Epithelial cell of proximal tubule (primary cell): Measurements from ENCODE around the gene DHRS13. TPM values are rescaled to one million over a fixed set of nuclear protein-coding genes. Genes with fewer than 3 reads are reported as not detected.
A peak's percentile ranks its signal among the peaks of the same experiment; 100 is the strongest.

Experiments used
- DNase-seq: peaks from one replicate; pipeline ENCODE4 v3.0.0-alpha.2; 2011; ENCODE audit warnings: low read depth
- H3K4me3 ChIP-seq: 2 replicates; pipeline ENCODE4 v1.5.1; 2011; ENCODE audit warnings: low read depth, mild to moderate bottlenecking, low read length
- total RNA-seq: library from RNA; depleted of rRNA; stranded (reverse); fragments of >200 nt; gene quantifications from 2 replicates; pipeline ENCODE4 v1.2.3, GENCODE V29; 2015
- TF ChIP-seq, protein P1 (sequence below): conservative IDR thresholded peaks from 2 replicates; pipeline ENCODE4 v1.5.1; 2012; ENCODE audit warnings: low read depth, mild to moderate bottlenecking, low read length

The DHRS13 gene
- total RNA-seq, 1 donor from 2014 or later: 18.0 TPM

DNA sequence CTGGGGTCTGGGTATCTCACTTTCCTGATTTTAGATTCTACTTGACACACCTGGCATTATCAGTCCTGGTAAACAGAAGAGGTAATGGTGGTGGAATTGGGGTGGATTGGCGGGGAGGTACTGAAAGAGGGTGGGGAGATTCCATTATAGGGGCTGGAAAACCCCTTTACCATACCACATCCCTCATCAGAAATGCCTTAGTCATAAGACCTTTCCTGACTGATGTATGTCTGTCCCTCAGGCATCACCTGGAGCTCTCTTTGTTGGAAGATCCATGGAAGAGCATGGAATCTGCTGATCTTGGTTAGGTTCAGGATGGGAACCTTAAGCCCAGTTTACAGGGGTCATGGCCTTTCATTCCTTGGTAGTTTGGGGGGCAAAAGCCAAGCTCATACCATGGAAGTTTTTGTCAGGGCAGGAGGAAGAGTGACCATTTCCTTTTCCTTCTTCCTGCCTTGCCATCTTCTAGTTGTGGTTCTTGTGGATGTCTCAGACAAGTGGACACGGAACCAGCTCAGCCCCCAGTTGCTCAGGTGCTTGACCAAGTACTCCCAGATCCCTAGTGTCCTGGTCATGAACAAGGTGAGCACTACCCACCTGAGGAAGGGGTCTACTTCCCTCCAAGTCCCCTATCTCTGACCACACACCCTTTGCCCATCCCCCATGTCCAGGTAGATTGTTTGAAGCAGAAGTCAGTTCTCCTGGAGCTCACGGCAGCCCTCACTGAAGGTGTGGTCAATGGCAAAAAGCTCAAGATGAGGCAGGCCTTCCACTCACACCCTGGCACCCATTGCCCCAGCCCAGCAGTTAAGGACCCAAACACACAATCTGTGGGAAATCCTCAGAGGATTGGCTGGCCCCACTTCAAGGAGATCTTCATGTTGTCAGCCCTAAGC is 44.7 kb downstream of the DHRS13 start:
- no peak for DNase-seq
- no peak overlapping the region for H3K4me3 ChIP-seq
- TF ChIP-seq, protein P1, sequence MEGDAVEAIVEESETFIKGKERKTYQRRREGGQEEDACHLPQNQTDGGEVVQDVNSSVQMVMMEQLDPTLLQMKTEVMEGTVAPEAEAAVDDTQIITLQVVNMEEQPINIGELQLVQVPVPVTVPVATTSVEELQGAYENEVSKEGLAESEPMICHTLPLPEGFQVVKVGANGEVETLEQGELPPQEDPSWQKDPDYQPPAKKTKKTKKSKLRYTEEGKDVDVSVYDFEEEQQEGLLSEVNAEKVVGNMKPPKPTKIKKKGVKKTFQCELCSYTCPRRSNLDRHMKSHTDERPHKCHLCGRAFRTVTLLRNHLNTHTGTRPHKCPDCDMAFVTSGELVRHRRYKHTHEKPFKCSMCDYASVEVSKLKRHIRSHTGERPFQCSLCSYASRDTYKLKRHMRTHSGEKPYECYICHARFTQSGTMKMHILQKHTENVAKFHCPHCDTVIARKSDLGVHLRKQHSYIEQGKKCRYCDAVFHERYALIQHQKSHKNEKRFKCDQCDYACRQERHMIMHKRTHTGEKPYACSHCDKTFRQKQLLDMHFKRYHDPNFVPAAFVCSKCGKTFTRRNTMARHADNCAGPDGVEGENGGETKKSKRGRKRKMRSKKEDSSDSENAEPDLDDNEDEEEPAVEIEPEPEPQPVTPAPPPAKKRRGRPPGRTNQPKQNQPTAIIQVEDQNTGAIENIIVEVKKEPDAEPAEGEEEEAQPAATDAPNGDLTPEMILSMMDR: no peak

DNA sequence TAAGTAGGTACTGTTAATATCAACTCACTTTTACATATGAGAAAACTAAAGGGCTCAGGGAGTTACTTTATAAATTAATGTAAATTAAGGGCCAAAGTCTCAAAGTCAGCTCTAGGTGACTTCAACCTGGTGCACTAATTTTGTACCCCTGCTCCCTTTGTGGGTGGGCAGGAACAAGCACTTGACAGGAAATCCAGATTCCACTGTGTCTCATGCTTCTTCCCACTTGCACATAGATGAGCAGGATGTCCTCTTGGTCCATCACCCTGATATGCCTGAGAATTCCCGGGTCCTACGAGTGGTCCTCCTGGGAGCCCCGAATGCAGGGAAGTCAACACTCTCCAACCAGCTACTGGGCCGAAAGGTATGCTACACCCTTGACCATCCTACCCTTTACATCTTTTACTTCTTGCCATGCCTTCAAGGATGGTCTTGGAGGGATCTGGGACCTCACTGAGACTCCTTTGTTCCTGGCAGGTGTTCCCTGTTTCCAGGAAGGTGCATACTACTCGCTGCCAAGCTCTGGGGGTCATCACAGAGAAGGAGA is 46.8 kb downstream of the DHRS13 start:
- TF ChIP-seq, protein P1: no peak
- H3K4me3 ChIP-seq: no peak overlapping the region

DNA sequence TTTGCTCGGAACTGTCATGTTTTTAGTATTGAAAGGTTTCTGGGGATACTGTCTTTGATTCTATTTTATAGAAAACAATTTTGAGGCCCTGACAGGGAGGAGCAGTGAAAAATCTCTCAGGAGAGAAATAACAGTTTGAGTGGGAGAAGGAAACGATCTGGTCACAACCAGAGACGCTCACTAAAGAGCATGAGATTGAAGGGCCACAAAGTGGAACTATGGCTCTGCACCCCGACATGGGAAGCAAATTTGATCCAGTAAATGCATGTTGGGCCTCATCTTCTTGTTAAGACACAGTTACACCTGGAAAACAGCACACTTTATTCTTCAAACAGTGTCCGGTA is 47.6 kb downstream of the DHRS13 start:
- DNase-seq: no peak
- TF ChIP-seq, protein P1: no peak
- peak overlapping the region; percentile 93 for H3K4me3 ChIP-seq

More for the DNA sequence above, 46.8 kb downstream of the DHRS13 start:
- no peak for DNase-seq

DNA sequence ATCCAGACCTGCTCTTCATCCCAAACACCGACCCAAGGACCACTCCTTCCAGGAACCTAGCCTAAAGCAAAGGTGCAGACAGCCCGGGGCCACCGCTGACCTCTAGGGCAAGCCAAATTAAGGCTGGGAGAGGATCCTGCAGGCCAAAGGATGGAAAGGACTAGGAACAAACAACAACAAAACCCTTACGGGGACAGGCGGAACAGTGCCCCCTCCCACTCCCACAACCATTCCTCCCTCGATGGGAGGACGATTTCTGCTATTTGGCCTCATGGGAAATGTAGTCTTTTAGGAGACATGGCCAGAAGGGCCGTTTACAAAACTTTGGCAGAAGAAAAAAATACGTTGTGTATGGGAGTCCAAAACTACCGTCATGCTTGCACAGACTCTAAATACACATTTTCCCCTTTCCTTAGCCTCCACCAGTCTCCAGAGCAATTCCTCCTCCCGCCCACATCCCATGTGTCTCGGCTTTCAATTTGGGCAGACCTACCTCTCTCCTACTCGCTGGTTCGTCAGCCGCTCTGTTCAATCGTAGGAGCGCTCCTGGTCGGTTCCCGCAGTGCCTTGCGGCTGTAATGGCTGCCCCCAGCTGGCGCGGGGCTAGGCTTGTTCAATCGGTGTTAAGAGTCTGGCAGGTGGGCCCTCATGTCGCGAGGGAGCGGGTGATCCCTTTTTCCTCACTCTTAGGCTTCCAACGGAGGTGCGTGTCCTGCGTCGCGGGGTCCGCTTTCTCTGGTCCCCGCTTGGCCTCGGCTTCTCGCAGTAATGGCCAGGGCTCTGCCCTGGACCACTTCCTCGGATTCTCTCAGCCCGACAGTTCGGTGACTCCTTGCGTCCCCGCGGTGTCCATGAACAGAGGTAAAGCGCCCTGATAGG is 48.2 kb downstream of the DHRS13 start, which contains the start of gene ERAL1:
Gene ERAL1, plus strand, starts transcription at position 560 of the 879 bp plus-strand sequence. Its CDS starts 19 bp downstream, at position 579.
- H3K4me3 ChIP-seq: peak within 1 kb of the TSS; percentile 93
- DNase-seq: peak; percentile 36
- TF ChIP-seq, protein P1: no peak

DNA sequence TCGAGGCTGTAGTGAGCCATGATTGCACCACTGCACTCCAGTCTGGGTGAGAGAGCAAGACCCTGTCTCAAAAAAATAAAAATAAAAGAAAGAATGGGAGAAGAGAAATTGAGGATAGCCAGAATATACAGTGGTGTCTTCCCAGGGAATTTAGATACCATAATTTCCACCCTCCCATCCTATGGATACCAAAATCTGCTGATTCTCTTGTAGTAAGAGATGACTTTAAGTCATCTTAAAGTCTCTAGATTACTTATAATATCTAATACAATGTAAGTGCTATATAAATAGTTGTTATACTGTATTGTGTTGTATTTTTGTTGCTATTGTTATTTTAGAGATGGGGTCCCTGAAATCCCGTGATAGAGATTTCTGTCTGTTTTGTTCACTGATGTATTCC is 49.6 kb downstream of the DHRS13 start:
- TF ChIP-seq, protein P1: no peak
- DNase-seq: no peak
- no peak overlapping the region for H3K4me3 ChIP-seq

DNA sequence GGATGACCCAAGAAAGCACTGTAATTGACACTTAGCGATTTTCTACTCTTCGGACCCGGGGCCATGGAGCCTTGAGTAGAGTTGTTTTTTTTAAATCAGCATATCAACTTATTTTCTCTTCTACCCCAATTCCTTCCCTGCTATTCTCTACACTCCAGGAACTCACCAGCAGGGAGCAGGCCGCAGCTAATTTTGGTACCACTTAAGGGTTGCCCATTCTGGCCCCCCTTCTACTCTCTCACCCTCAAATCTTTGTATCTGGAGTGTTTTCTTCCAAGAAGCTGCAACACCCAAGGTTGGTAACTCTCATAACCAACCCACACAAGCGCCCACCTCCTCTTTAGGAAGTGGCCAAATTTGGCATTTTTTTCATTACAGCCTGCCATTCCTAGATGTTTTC is 53.6 kb downstream of the DHRS13 start:
- no peak overlapping the region for H3K4me3 ChIP-seq
- TF ChIP-seq, protein P1: peak; percentile 7
- DNase-seq: no peak
